BE2C (cell line): ENCODE measurements around the gene ZNF444.
"Not testable (repeated sequence)": the region's sequence is repeated elsewhere in the genome, so short reads cannot be mapped to it uniquely, and the experiment has no call there.

ENCODE experiments used
- DNase-seq: peaks from one replicate; pipeline ENCODE4 v3.0.0-alpha.2; 2020
- H3K27me3 ChIP-seq: fragments of 250-450 bp; sonication (Bioruptor Pico); 2 replicates; pipeline ENCODE4 v1.5.1; 2020; ENCODE audit warnings: mild to moderate bottlenecking
- H3K36me3 ChIP-seq: fragments of 250-450 bp; sonication (Bioruptor Pico); 2 replicates; pipeline ENCODE4 v1.5.1; 2020; ENCODE audit warnings: mild to moderate bottlenecking
- H3K4me1 ChIP-seq: fragments of 250-450 bp; sonication (Bioruptor Pico); 2 replicates; pipeline ENCODE4 v1.5.1; 2020
- H3K4me3 ChIP-seq: 2 replicates; pipeline ENCODE4 v1.5.1; 2011; ENCODE audit warnings: low read depth, low read length
- H3K9me3 ChIP-seq: fragments of 250-450 bp; sonication (Bioruptor Pico); 2 replicates; pipeline ENCODE4 v1.5.1; 2020
- CTCF ChIP-seq: IDR thresholded peaks from 2 replicates; pipeline ENCODE4 v1.5.1; 2012; ENCODE audit warnings: mild to moderate bottlenecking, low read depth, low read length

Gene ZNF444

GRCh38 chr19:56191711-56192110, 50.6 kb downstream of the ZNF444 start:
- Histone ChIP-seq H3K9me3 (no peaks in the 10 kb centered on the region), H3K36me3 (no peaks in the 10 kb centered on the region), H3K27me3 (peaks cover 4% of the 10 kb centered on the region), H3K4me3 (no peak overlapping the region), H3K4me1 (no peaks in the 10 kb centered on the region)
- no peak for TF ChIP-seq CTCF
- DNase-seq, result no peak

GRCh38 chr19:56193981-56194640, 53.0 kb downstream of the ZNF444 start:
- Histone ChIP-seq H3K9me3 (no peaks in the 10 kb centered on the region), H3K4me3 (no peak overlapping the region), H3K27me3 (peaks cover 4% of the 10 kb centered on the region), H3K36me3 (no peaks in the 10 kb centered on the region), H3K4me1 (no peaks in the 10 kb centered on the region)
- no peak for TF ChIP-seq CTCF
- no peak for DNase-seq

GRCh38 chr19:56197646-56198045, 56.6 kb downstream of the ZNF444 start, which contains the start of gene ZSCAN5B:
Gene ZSCAN5B, minus strand, starts transcription at chr19:56197783. Its CDS starts 4,731 bp downstream, at chr19:56193052.
- H3K4me3 ChIP-seq, H3K4me1 ChIP-seq, H3K36me3 ChIP-seq, H3K9me3 ChIP-seq, DNase-seq: not testable (repeated sequence)
- peaks cover 21% of the 10 kb centered on the region for H3K27me3 ChIP-seq

GRCh38 chr19:56199687-56200086, 58.6 kb downstream of the ZNF444 start:
- no peaks in the 10 kb centered on the region for H3K9me3 ChIP-seq
- no peak for TF ChIP-seq CTCF
- H3K4me1 ChIP-seq, result no peaks in the 10 kb centered on the region
- no peak for DNase-seq
- no peaks in the 10 kb centered on the region for H3K36me3 ChIP-seq
- peaks cover 25% of the 10 kb centered on the region for H3K27me3 ChIP-seq
- H3K4me3 ChIP-seq, result no peak overlapping the region

- H3K4me3 ChIP-seq, result no peak within 1 kb of the TSS
- H3K27me3 ChIP-seq, result peaks cover 28% of the 10 kb centered on the region
- DNase-seq, result no peak
- TF ChIP-seq CTCF, result no peak
- no peaks in the 10 kb centered on the region for H3K36me3 ChIP-seq
- no peaks in the 10 kb centered on the region for H3K4me1 ChIP-seq
- H3K9me3 ChIP-seq, result no peaks in the 10 kb centered on the region
Observed at GRCh38 chr19:56201973-56202372, 60.9 kb downstream of the ZNF444 start, which contains the start of gene ZSCAN5C. Gene ZSCAN5C, plus strand, starts transcription at chr19:56202273. Its CDS starts 3,641 bp downstream, at chr19:56205914.

GRCh38 chr19:56207581-56207980, 66.5 kb downstream of the ZNF444 start:
- H3K4me1 ChIP-seq, H3K9me3 ChIP-seq, DNase-seq, H3K36me3 ChIP-seq, H3K4me3 ChIP-seq: not testable (repeated sequence)
- peaks cover 12% of the 10 kb centered on the region for H3K27me3 ChIP-seq

- no peak overlapping the region for H3K4me3 ChIP-seq
- no peak for TF ChIP-seq CTCF
- H3K27me3 ChIP-seq, result peaks cover 4% of the 10 kb centered on the region
- no peaks in the 10 kb centered on the region for H3K36me3 ChIP-seq
- no peak for DNase-seq
- H3K4me1 ChIP-seq, result no peaks in the 10 kb centered on the region
- H3K9me3 ChIP-seq, result no peaks in the 10 kb centered on the region
Observed at GRCh38 chr19:56209091-56209490, 68.0 kb downstream of the ZNF444 start.

GRCh38 chr19:56210036-56210435, 68.9 kb downstream of the ZNF444 start:
- not testable (repeated sequence) for H3K27me3 ChIP-seq, H3K4me3 ChIP-seq, H3K36me3 ChIP-seq, H3K9me3 ChIP-seq, H3K4me1 ChIP-seq, DNase-seq
